IPS-18a (cell line): Measurements from ENCODE around the gene DDX1.

Source experiments
- H3K27ac ChIP-seq: one replicate; pipeline ENCODE4 v1.5.1; 2013; ENCODE audit warnings: low read length
- H3K27me3 ChIP-seq: one replicate; pipeline ENCODE4 v1.6.1; 2013; ENCODE audit warnings: mild to moderate bottlenecking, low read length; ENCODE audit not compliant: control insufficient read depth, insufficient read depth
- H3K36me3 ChIP-seq: one replicate; pipeline ENCODE4 v1.6.1; 2013; ENCODE audit warnings: low read depth, low read length; ENCODE audit not compliant: control insufficient read depth
- H3K4me1 ChIP-seq: one replicate; pipeline ENCODE4 v1.6.1; 2013; ENCODE audit warnings: low read depth, low read length; ENCODE audit not compliant: control insufficient read depth
- H3K4me3 ChIP-seq: one replicate; pipeline ENCODE4 v1.5.1; 2013; ENCODE audit warnings: low read length
- H3K9ac ChIP-seq: one replicate; pipeline ENCODE4 v1.6.1; 2013; ENCODE audit warnings: mild to moderate bottlenecking, low read length, moderate library complexity
- H3K9me3 ChIP-seq: one replicate; pipeline ENCODE4 v1.6.1; 2013; ENCODE audit warnings: low read depth, low read length; ENCODE audit not compliant: control insufficient read depth

Gene DDX1

DNA sequence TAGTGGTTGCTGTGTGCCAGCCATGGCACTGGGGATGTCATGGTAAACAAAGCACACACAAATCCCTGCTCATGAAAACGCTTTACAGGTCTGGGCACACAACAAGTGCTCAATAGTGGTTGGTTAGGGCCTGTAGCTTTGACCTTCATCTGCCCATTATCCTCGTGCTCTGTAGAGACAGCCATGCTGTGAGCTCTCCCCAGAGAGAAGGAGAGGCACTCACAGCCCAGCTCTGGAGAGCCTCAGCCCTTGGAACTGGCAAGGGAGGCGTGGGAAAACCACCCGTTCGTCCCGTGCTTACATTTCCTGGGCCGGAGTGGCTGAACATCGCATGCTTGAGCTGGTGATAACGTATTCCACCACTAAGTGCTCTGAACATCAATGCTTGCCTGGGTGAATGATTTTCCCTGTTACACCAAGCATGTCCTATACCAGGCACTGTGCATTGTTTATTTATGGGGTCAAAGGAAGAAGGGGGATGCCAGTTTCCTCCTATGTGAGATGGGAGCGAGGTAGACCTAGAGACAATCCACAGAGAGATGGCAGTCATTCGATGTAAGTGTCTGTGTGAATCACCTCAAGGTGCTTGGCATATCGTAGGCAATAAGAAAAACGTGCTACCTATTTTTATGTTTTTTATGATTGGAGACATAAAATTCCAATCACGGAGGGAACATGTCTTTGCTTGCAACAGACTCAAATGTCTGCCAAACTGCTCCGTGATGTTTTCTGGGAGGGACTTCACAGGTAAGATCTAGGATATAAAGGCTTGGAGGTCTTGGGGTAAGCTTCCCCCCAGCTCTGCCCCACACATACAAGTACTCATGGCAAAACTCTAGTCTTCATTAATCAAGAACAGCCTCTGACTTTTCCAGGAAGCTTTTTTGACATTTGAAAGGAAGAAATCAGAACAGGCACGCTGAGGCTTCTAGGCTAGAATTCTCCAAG is 75.5 kb downstream of the DDX1 start:
- Histone ChIP-seq H3K9me3 (no peaks in the 10 kb centered on the region), H3K4me3 (no peak overlapping the region), H3K4me1 (no peaks in the 10 kb centered on the region), H3K27me3 (no peaks in the 10 kb centered on the region), H3K36me3 (no peaks in the 10 kb centered on the region), H3K9ac (no peak overlapping the region), H3K27ac (no peak overlapping the region)

DNA sequence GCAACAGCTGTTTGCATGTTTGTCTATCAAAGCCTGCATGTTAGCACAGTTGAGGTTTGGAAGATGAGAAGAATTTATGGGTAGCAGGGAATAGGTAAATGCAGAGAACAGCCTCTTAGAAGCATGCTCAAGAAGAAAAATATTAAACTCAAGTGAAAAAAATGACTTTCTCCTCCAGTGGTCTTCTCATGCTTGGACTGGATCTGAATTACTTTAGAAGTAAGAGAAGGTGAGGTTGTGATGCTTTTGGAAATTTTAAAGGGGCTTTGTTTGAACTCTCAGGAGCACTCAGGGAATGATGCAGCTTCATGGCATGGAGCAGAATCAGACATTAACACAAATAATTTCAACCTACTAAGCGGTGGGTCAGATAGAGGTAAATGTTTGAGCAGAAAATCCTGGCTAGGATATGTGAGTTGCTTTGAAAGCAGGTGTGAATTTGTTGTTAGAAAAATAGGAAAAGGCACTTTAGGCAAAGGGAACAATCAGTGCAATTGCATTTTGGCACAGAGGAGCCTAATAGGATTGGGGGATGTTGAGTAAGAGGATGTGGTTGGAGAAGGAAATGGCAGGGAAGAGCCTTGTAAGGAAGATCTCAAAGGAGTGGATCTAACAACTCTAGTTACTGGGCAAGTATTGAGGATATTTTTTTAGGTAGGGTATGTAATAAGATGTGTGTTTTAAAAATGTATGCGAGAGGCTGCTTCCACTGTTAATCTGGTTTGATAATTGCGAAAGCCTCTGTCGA is 76.3 kb downstream of the DDX1 start:
- Histone ChIP-seq H3K4me1 (no peaks in the 10 kb centered on the region), H3K27ac (no peak overlapping the region), H3K36me3 (no peaks in the 10 kb centered on the region), H3K9me3 (no peaks in the 10 kb centered on the region), H3K9ac (no peak overlapping the region), H3K4me3 (no peak overlapping the region), H3K27me3 (no peaks in the 10 kb centered on the region)

DNA sequence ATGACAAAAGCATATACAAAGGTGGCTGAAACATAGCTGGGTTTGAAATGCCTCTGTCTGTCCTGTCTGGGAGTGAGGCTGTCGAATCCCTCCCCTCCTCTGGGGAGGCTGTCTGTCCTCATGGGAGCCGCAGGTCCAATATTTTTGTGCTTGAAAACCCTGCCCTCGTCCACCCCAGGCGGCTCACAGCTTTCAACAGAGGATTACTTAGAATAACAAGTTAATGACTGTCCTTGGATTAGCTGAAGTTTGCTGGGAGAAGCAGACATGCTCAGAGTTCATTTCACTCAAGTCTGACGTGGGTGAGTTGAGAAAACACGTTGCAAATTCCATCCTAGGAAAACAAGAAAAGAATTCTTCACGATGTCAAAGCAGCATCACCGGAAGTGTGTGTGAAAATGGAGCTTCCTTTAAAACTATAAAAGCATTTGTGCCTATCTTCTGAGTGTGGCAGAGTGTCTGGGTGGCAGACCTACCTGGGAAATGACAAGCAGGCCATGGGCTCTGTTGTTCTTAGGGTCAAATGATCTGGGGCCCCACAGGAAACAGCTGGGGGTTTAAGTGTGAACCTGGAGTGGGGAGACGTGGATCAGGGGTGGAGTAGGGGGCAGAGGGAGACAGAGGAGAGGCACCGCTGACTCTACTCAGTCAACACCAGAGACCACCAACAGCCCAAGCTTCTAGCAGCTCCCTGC is 77.1 kb downstream of the DDX1 start:
- no peak overlapping the region for H3K9ac ChIP-seq
- H3K4me1 ChIP-seq, result no peaks in the 10 kb centered on the region
- no peak overlapping the region for H3K4me3 ChIP-seq
- no peak overlapping the region for H3K27ac ChIP-seq
- H3K27me3 ChIP-seq, result no peaks in the 10 kb centered on the region
- no peaks in the 10 kb centered on the region for H3K36me3 ChIP-seq
- no peaks in the 10 kb centered on the region for H3K9me3 ChIP-seq

DNA sequence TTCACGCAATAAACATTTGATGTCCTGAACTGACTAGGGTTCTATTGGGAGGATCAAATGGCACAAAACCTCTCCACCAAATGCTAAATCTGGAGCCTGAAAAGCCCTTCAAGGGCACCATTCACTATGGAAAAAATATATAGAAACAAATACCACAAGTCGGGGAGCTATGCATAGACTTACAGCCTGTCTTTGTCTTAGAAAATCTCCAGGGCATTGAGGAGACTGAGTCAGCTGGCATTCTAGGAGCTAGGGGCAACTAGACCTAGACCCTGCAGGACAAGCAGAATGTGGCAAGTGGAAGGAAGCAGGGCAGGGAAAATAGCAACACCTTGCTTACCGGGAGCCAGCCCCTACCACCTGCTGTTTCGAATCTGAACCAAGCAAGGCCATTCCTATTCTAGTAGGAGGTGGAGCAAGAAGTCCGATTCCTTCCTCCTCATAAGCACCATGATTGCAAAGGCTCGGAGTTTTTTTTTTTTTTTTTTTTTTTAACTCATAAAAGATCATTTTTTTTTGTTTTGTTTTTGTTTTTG is 77.8 kb downstream of the DDX1 start:
- H3K27me3 ChIP-seq, result no peaks in the 10 kb centered on the region
- no peak overlapping the region for H3K9ac ChIP-seq

DNA sequence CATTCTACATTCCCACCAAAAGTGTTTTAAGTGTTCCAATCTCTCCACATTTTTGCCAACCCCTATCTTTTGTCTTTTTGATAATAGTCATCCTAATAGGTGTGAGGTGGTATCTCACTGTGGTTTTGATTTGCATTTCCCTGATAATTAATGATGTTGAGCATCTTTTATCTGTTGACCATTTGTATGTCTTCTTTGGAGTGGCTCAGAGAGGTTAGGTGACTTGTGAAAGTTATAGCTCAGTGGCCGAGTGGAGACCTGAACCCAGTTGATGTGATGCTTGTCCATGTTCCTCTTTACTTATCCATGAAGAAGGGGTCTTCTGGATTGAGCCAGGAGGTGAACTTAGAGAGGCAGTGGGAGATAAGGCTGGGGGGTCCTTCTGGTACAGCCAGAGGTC is 78.8 kb downstream of the DDX1 start:
- Histone ChIP-seq H3K27me3 (no peaks in the 10 kb centered on the region), H3K9ac (no peak overlapping the region), H3K36me3 (no peaks in the 10 kb centered on the region), H3K27ac (no peak overlapping the region), H3K9me3 (no peaks in the 10 kb centered on the region), H3K4me1 (no peaks in the 10 kb centered on the region), H3K4me3 (no peak overlapping the region)

More for the DNA sequence above, 77.8 kb downstream of the DDX1 start:
- Histone ChIP-seq H3K27ac (no peak overlapping the region), H3K4me1 (no peaks in the 10 kb centered on the region), H3K9me3 (no peaks in the 10 kb centered on the region), H3K36me3 (no peaks in the 10 kb centered on the region), H3K4me3 (no peak overlapping the region)

DNA sequence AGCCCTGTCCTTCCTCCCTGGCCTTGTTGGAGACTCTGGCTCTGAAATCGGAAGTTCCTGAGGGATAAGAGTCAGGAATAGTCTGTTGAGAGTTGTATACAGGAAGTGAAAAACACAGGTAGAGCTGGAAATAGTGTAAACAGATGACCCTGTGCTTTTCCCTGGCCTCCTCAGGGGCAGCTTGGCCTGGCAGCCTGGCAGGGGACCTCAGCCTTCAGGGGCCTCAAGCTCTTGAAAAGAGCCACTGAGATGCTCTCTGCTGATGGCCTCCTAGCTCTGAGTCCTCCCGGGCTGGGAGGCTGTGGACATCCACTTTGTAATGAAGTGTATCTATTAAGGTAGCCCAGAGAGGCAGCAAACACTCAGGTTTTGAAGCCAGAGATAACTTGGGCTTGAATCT is 79.3 kb downstream of the DDX1 start:
- no peaks in the 10 kb centered on the region for H3K27me3 ChIP-seq
- H3K9me3 ChIP-seq, result no peaks in the 10 kb centered on the region
- no peaks in the 10 kb centered on the region for H3K4me1 ChIP-seq
- no peak overlapping the region for H3K4me3 ChIP-seq
- no peak overlapping the region for H3K9ac ChIP-seq
- H3K27ac ChIP-seq, result no peak overlapping the region
- no peaks in the 10 kb centered on the region for H3K36me3 ChIP-seq

DNA sequence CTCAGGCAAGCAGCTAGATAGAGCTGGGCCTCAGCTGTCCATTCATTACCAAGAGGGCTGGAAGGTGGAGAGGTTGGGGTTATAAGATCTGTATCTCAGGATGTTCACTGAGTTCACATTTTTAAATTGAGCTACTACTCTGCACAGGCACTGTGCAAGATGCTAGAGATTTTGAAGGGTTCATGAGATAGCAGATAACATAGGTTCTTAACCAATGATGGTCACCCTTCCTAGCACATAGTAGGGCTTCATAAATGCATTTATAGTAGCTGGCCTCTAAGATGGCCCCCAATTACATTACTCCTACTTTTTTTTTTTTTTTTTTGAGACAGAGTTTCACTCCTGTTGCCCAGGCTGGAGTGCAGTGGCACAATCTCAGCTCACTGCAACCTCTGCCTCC is 79.7 kb downstream of the DDX1 start:
- Histone ChIP-seq H3K27me3 (no peaks in the 10 kb centered on the region), H3K4me3 (no peak overlapping the region), H3K27ac (no peak overlapping the region), H3K36me3 (no peaks in the 10 kb centered on the region), H3K9me3 (no peaks in the 10 kb centered on the region), H3K9ac (no peak overlapping the region), H3K4me1 (no peaks in the 10 kb centered on the region)

DNA sequence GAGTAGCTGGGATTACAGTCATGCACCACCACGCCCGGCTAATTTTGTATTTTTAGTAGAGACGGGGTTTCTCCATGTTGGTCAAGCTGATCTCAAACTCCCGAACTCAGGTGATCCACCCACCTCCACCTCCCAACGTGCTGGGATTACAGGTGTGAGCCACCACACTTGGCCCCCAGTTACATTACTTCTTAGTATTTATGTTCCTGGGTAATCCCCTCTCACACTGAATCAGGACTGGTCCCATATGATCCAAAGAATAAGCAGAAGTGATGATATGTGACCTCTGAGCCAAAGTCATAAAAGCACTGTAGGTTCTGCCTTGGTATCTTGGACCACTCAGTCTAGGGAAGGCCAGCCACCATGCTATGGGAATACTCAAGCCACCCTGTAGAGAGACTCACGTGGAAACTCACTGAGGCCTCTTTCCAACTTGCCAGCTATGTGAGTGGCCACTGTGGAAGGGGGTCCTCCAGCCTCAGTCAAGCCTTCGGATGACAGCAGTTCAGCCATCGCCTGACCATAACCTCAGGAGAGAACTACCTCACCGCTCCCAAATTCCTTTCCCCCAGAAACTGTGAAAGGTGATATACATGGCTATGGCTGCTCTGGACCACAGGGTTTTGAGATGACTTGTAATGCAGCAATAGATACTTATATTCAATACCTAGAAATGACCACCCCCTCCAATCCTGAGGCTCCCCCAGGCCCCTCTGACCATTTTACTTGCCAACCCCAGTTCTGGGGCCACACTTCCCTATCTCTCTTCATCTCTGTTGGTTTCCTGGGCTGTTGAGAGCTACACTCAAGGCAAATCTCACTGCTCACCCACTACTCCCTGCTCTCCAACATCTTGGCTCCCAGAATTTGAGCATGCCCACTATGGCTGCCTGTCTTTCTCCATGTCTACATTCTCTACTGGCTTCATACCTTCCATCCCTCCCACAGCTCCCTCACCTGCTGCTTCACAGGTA is 80.5 kb downstream of the DDX1 start:
- H3K27me3 ChIP-seq, result no peaks in the 10 kb centered on the region
- no peak overlapping the region for H3K4me3 ChIP-seq
- no peak overlapping the region for H3K9ac ChIP-seq
- no peaks in the 10 kb centered on the region for H3K9me3 ChIP-seq
- H3K27ac ChIP-seq, result no peak overlapping the region
- no peaks in the 10 kb centered on the region for H3K36me3 ChIP-seq
- no peaks in the 10 kb centered on the region for H3K4me1 ChIP-seq

DNA sequence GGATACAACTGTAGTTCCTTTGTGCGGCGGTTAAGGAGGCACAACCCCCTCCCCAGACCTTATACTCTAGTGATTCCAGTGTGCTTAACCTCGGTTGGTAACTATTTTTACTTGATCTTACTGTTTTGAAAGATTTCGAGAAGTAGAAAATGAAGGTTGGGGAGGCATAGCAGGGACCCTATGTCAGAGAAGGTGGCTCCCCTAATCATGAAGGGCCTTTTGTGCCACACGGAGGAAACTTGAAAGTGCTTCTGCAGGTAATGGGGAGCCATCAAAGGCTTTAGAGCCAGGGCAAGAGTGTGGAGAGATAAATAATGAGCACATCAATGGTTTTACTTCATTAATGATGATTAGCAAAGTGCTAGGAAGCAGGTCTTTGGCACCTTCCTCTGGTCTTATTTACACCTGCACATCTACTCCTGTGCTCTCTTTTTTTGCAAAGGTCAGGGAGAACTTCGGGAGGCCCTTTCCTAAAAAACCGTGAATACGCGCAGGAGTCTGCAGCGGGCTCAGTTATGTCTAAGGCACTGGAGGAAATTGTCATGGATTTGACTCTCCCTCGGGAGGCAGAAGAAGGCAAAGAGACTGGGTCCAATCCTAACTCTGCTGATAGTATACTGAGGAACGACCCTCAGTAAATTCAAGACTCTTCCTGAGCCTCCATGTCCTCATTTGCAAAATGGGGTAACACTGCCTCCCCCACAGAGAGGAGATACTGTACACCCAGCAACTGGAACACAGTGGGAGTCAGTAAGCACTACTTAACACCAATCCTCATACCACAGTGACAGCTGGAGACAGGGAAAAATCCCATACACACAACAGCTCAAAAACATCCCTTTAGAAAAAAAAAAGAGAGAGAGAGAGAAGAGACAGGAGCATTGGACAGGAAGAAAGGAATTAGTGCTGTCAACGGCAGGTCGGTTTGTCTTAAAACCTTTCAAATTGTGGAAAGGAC is 81.6 kb downstream of the DDX1 start:
- Histone ChIP-seq H3K9ac (no peak overlapping the region), H3K4me1 (no peaks in the 10 kb centered on the region), H3K9me3 (no peaks in the 10 kb centered on the region), H3K4me3 (no peak overlapping the region), H3K27ac (no peak overlapping the region), H3K27me3 (no peaks in the 10 kb centered on the region), H3K36me3 (no peaks in the 10 kb centered on the region)
